ENCODE results near the gene PPP6R2.

- TF ChIP-seq, protein P1, sequence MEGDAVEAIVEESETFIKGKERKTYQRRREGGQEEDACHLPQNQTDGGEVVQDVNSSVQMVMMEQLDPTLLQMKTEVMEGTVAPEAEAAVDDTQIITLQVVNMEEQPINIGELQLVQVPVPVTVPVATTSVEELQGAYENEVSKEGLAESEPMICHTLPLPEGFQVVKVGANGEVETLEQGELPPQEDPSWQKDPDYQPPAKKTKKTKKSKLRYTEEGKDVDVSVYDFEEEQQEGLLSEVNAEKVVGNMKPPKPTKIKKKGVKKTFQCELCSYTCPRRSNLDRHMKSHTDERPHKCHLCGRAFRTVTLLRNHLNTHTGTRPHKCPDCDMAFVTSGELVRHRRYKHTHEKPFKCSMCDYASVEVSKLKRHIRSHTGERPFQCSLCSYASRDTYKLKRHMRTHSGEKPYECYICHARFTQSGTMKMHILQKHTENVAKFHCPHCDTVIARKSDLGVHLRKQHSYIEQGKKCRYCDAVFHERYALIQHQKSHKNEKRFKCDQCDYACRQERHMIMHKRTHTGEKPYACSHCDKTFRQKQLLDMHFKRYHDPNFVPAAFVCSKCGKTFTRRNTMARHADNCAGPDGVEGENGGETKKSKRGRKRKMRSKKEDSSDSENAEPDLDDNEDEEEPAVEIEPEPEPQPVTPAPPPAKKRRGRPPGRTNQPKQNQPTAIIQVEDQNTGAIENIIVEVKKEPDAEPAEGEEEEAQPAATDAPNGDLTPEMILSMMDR (conservative IDR thresholded peaks at IDR 0.05) = no peak
- no peak for TF ChIP-seq ZFX (IDR thresholded peaks at IDR 0.05)
These were observed 35.1 kb upstream of the PPP6R2 start for GRCh38 chr22:50307890-50308596.

All from C4-2B (cell line).